Measurements from ENCODE around the gene ZRSR2. TPM values are rescaled to one million over a fixed set of nuclear protein-coding genes. Genes with fewer than 3 reads are reported as not detected.

The ZRSR2 gene
- total and polyA plus RNA-seq, 2 of the 8 experiments (the other 6 are each of a cell fraction or from before 2014, with no cell fraction given): 3.9 to 6.9 TPM

DNA sequence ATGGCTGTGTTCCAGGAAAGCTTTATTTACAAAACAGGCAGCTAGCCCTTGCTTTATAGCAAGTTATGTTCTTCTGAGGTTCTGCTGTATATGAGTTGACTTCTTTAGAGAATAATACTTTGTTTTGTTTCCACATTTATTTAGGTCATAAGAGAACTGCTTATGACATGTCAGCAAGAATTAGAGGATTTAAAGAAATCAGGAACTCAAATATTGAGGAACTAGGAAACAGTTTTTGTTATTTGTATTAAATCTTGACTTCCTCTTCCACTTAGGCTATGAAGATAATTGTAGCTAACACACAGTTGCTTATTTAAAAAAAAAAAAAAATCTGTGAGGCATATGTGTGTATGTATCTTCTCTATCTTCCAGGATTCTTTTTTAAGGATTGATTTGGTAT lies 14.3 kb downstream of the ZRSR2 start:
- ChIA-PET CTCF (ENCODE audit: partially characterized antibody) (interaction anchor here (2.0 kb wide), 1 partner anchor 12 kb away, joined by 5 read pairs; no protein-coding TSS in a partner anchor), POLR2A (ENCODE audit: partially characterized antibody) (no interaction called here)
- H3K27me3 ChIP-seq (replicated peaks in 1 of 4; ENCODE audit: control insufficient read depth in 3 of 4, extremely low read depth in 1 of 4, insufficient read depth in 3 of 4, low read length in 3 of 4): no peaks in the 10 kb centered on the region
- H3K9ac ChIP-seq (replicated peaks in 1 of 4; ENCODE audit: extremely low read depth in 1 of 4, low read depth in 3 of 4, low read length in 3 of 4): no peak overlapping the region
- no peak overlapping the region for H4K8ac ChIP-seq (ENCODE audit: extremely low read depth, insufficient read depth, low read length)
- no peak overlapping the region for H4K5ac ChIP-seq (ENCODE audit: insufficient read length, low read depth, low read length)
- peaks cover 2 to 10% (median 4%) of the 10 kb centered on the region in 4 experiments; a peak in 5 of 8 replicates for H3K36me3 ChIP-seq (ENCODE audit: control insufficient read depth in 2 of 4, insufficient read depth in 4 of 4, low read length in 3 of 4)
- no peak overlapping the region for H3K23ac ChIP-seq (ENCODE audit: insufficient read length)
- H3K56ac ChIP-seq (replicated peaks; ENCODE audit: insufficient read length, low read depth, low read length): no peak overlapping the region
- H2BK15ac ChIP-seq (ENCODE audit: low read length): no peak overlapping the region
- H3K9me3 ChIP-seq (ENCODE audit: insufficient read depth in 2 of 2, low read depth in 1 of 2, low read length in 1 of 2): no peaks in the 10 kb centered on the region
- H3K14ac ChIP-seq (ENCODE audit: insufficient read length): no peak overlapping the region
- no peak overlapping the region for H2AFZ ChIP-seq (ENCODE audit: low read length)
- H2BK5ac ChIP-seq (ENCODE audit: low read depth, low read length): no peak overlapping the region
- no peak overlapping the region for H3K4ac ChIP-seq (replicated peaks; ENCODE audit: insufficient read length, low read depth, low read length)
- DNase-seq (ENCODE audit: low read depth in 1 of 2, low spot score in 2 of 2) (no peak), FAIRE-seq (no peak)
- no peaks in the 10 kb centered on the region for H3K4me1 ChIP-seq (replicated peaks in 1 of 4; ENCODE audit: control insufficient read depth in 3 of 4, insufficient read depth in 4 of 4, low read length in 3 of 4)
- H3K4me2 ChIP-seq (ENCODE audit: insufficient read depth in 1 of 2, low read depth in 2 of 2, low read length in 2 of 2): no peak overlapping the region
- H4K91ac ChIP-seq (replicated peaks; ENCODE audit: insufficient read length, low read length): no peak overlapping the region
- TF ChIP-seq, protein P1, sequence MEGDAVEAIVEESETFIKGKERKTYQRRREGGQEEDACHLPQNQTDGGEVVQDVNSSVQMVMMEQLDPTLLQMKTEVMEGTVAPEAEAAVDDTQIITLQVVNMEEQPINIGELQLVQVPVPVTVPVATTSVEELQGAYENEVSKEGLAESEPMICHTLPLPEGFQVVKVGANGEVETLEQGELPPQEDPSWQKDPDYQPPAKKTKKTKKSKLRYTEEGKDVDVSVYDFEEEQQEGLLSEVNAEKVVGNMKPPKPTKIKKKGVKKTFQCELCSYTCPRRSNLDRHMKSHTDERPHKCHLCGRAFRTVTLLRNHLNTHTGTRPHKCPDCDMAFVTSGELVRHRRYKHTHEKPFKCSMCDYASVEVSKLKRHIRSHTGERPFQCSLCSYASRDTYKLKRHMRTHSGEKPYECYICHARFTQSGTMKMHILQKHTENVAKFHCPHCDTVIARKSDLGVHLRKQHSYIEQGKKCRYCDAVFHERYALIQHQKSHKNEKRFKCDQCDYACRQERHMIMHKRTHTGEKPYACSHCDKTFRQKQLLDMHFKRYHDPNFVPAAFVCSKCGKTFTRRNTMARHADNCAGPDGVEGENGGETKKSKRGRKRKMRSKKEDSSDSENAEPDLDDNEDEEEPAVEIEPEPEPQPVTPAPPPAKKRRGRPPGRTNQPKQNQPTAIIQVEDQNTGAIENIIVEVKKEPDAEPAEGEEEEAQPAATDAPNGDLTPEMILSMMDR (IDR thresholded peaks at IDR 0.05; ENCODE audit: control extremely low read depth in 1 of 3, insufficient read depth in 1 of 3, low read depth in 1 of 3, low read length in 3 of 3): no peak
- no peak for TF ChIP-seq SIX5 (IDR thresholded peaks at IDR 0.05; ENCODE audit: low read depth, low read length)
- no peak overlapping the region for H3K4me3 ChIP-seq (ENCODE audit: extremely low read depth in 1 of 4, insufficient read depth in 2 of 4, low read depth in 3 of 4, low read length in 4 of 4)
- H2BK120ac ChIP-seq (replicated peaks; ENCODE audit: low read depth, low read length): no peak overlapping the region
- no peaks in the 10 kb centered on the region for H3K79me1 ChIP-seq (ENCODE audit: low read depth, low read length)
- no peak overlapping the region for H2AK5ac ChIP-seq (ENCODE audit: low read depth, low read length)
- no peak overlapping the region for H3K27ac ChIP-seq (ENCODE audit: low read depth, low read length)
- H2BK12ac ChIP-seq (ENCODE audit: low read depth, low read length): no peak overlapping the region
- H3K18ac ChIP-seq (ENCODE audit: extremely low read depth, low read length): no peak overlapping the region
- no peaks in the 10 kb centered on the region for H3K79me2 ChIP-seq (ENCODE audit: control insufficient read depth in 1 of 2, insufficient read depth in 2 of 2, low read length in 2 of 2)
- H4K20me1 ChIP-seq (replicated peaks in 1 of 2; ENCODE audit: control insufficient read depth in 1 of 2, insufficient read depth in 2 of 2, low read length in 2 of 2): no peaks in the 10 kb centered on the region
- no peaks in the 10 kb centered on the region for H3K23me2 ChIP-seq (ENCODE audit: low read depth, low read length)
- no peak overlapping the region for H2BK20ac ChIP-seq (ENCODE audit: low read length)

Data from H1 (cell line).